GM12878 (cell line): ENCODE data around the gene SPDYE4. TPM values are rescaled to one million over a fixed set of nuclear protein-coding genes. Genes with fewer than 3 reads are reported as not detected.

Experiments
- ATAC-seq: fragments of 200-7000 bp; cut with Tn5 transposase; 3 replicates; pipeline ENCODE4 v1.9.1; 2020; ENCODE audit warnings: mild to moderate bottlenecking, moderate library complexity
- BruUV-seq: library from RNA; stranded (reverse); fragments of 400-500 nt; replicated peaks from 2 replicates; lab custom pipeline; 2021; lab: Mats Ljungman, UMichigan
- CTCF ChIA-PET: fragments of 300-600 bp; sonication (Branson Sonifier 250); formaldehyde crosslinking; extraction: SDS; loops from one replicate; lab custom pipeline; 2021; ENCODE audit warnings: inconsistent platforms; lab: Yijun Ruan, JAX
- POLR2A ChIA-PET: fragments of 350-600 bp; formaldehyde crosslinking; extraction: SDS; loops from one replicate; lab custom pipeline; 2021; ENCODE audit warnings: inconsistent platforms; lab: Charles Lee
- RAD21 ChIA-PET: fragments of 300-600 bp; sonication (Branson Sonifier 250); formaldehyde crosslinking; loops from one replicate; lab custom pipeline; 2023; ENCODE audit warnings: antibody characterized with exemption; ENCODE audit not compliant: unreplicated experiment; lab: Charles Lee
- SMC1A ChIA-PET: fragments of 300-600 bp; sonication (Branson Sonifier 250); formaldehyde crosslinking; loops from one replicate; lab custom pipeline; 2023; ENCODE audit not compliant: unreplicated experiment, uncharacterized antibody; lab: Charles Lee
- DNase-seq: peaks from one replicate; pipeline ENCODE4 v3.0.0-alpha.2; 2011; ENCODE audit warnings: low read depth, low spot score
- FAIRE-seq: peaks from 3 replicates; lab custom pipeline; 2011; peaks lifted over from hg19 to GRCh38; lab: Jason Lieb, UNC
- H2AFZ ChIP-seq: 2 replicates; pipeline ENCODE4 v1.6.0; 2011; ENCODE audit warnings: low read depth, low read length, control low read depth; ENCODE audit not compliant: control insufficient read depth
- H3K27ac ChIP-seq: 2 replicates; pipeline ENCODE4 v1.5.1; 2011; ENCODE audit warnings: control low read depth; ENCODE audit not compliant: control insufficient read depth, insufficient read depth
- H3K27me3 ChIP-seq, 2 experiments: replicated peaks in 1 of 2; 2 replicates each; pipeline versions ENCODE4 v1.6.0 to v1.6.1; 2011; ENCODE audit warnings: low read length in 1 of 2; ENCODE audit not compliant: control insufficient read depth in 2 of 2, insufficient read depth in 2 of 2
- H3K36me3 ChIP-seq, 2 experiments: 2 replicates each; pipeline ENCODE4 v1.5.1; 2011; ENCODE audit warnings: low read length in 1 of 2; ENCODE audit not compliant: control insufficient read depth in 2 of 2, insufficient read depth in 2 of 2
- H3K4me1 ChIP-seq: 2 replicates; pipeline ENCODE4 v1.6.1; 2011; ENCODE audit warnings: mild to moderate bottlenecking, low read length, moderate library complexity, mixed read lengths; ENCODE audit not compliant: control insufficient read depth, insufficient read depth
- H3K4me2 ChIP-seq: 2 replicates; pipeline ENCODE4 v1.6.0; 2011; ENCODE audit warnings: control low read depth; ENCODE audit not compliant: control insufficient read depth, insufficient read depth
- H3K4me3 ChIP-seq: fragments of 200-600 bp; sonication (generic); 2 replicates; pipeline ENCODE4 v1.5.1; 2016
- H3K79me2 ChIP-seq: 2 replicates; pipeline ENCODE4 v1.6.0; 2011; ENCODE audit warnings: low read length; ENCODE audit not compliant: control insufficient read depth, insufficient read depth
- H3K9ac ChIP-seq: 2 replicates; pipeline ENCODE4 v1.8.0; 2011; ENCODE audit warnings: low read length, control low read depth, mixed read lengths; ENCODE audit not compliant: control insufficient read depth, insufficient read depth
- H3K9me3 ChIP-seq: replicated peaks from 3 replicates; pipeline ENCODE4 v1.5.1; 2011; ENCODE audit warnings: mild to moderate bottlenecking, low read length; ENCODE audit not compliant: control insufficient read depth, insufficient read depth
- H4K20me1 ChIP-seq: 2 replicates; pipeline ENCODE4 v1.6.0; 2011; ENCODE audit not compliant: control insufficient read depth, insufficient read depth
- EGR1 ChIP-seq, 2 experiments: IDR thresholded peaks; 1 replicate in 1 of 2; 2 replicates in 1 of 2; pipeline ENCODE4 v1.6.1; 2011 to 2012; ENCODE audit warnings: low read depth in 2 of 2, low read length in 2 of 2, borderline replicate concordance in 1 of 2, mild to moderate bottlenecking in 1 of 2, moderate library complexity in 1 of 2
- MXI1 ChIP-seq: fragments of 150-350 bp; IDR thresholded peaks from 2 replicates; pipeline ENCODE4 v1.6.1; 2011; ENCODE audit warnings: low read depth, mild to moderate bottlenecking, inconsistent platforms, low read length, improper control_type of control experiment
- MYB ChIP-seq: fragments of 150-350 bp; IDR thresholded peaks from 2 replicates; pipeline ENCODE4 v1.6.1; 2014; ENCODE audit warnings: mild to moderate bottlenecking, low read depth, low read length, borderline replicate concordance
- PML ChIP-seq: IDR thresholded peaks from 2 replicates; pipeline ENCODE4 v1.6.1; 2012; ENCODE audit warnings: low read length, inconsistent platforms
- RAD51 ChIP-seq: fragments of 450-650 bp; IDR thresholded peaks from 2 replicates; pipeline ENCODE4 v1.6.1; 2016; ENCODE audit warnings: moderate library complexity, mild to moderate bottlenecking, inconsistent platforms
- RELA ChIP-seq: fragments of 450-650 bp; IDR thresholded peaks from 2 replicates; pipeline ENCODE4 v1.8.0; 2014; ENCODE audit warnings: borderline replicate concordance; ENCODE audit not compliant: partially characterized antibody
- SREBF2 ChIP-seq: IDR thresholded peaks from 2 replicates; pipeline ENCODE4 v1.6.1; 2012; ENCODE audit warnings: mild to moderate bottlenecking, low read length
- TBL1XR1 ChIP-seq: IDR thresholded peaks from 2 replicates; pipeline ENCODE4 v1.6.1; 2012; ENCODE audit warnings: low read depth, low read length, improper control_type of control experiment
- WGBS: methylation state at CpG from one replicate; pipeline ENCODE4 v1.1.6; 2016; ENCODE audit warnings: low lambda C conversion rate; ENCODE audit not compliant: insufficient replicate concordance, insufficient coverage; ENCODE audit errors: missing lambda C conversion rate; 5-methylcytosine and 5-hydroxymethylcytosine counted together
- in situ Hi-C: fragments of 300-500 bp; cut with MboI; formaldehyde crosslinking; loops from 9 replicates; pipeline ENCODE4 v1.14.3; 2018; ENCODE audit warnings: mixed read lengths
- intact Hi-C: fragments of 100-400 bp; cut with micrococcal nuclease; formaldehyde crosslinking; loops from one replicate; pipeline ENCODE4 v1.14.2; 2022; ENCODE audit not compliant: unreplicated experiment
- polyA plus RNA-seq, 11 experiments: library from polyadenylated mRNA; depleted of rRNA in 4 of 11; unstranded in 6 of 11; stranded (reverse) in 5 of 11; fragments of >200 nt; fragmentation: Nextera tagmentation in 4 of 11; fragmentation: Illumina TruSeq in 1 of 11; extraction: Ambion mirVana in 4 of 11; extraction: Trizol in 1 of 11; gene quantifications; 1 replicate in 1 of 11; 2 replicates in 10 of 11; pipeline versions ENCODE4 v1.2.1 to v1.2.3, GENCODE V29; 2011 to 2016; ENCODE audit warnings: inconsistent platforms in 2 of 11, missing spikeins in 2 of 11, low read depth in 1 of 11
- total RNA-seq, 4 experiments: library from RNA; depleted of rRNA in 3 of 4; stranded (reverse); fragments of >200 nt in 3 of 4; fragmentation: Illumina TruSeq in 1 of 4; extraction: Trizol in 1 of 4; gene quantifications; 2 replicates each; pipeline versions ENCODE4 v1.2.1 to v1.2.3, GENCODE V29; 2013 to 2021
- TF ChIP-seq, protein P1 (sequence below): fragments of 150-350 bp; IDR thresholded peaks from 2 replicates; pipeline ENCODE4 v1.6.1; 2016; ENCODE audit warnings: low read depth, low read length
- TF ChIP-seq, protein P2 (sequence below): IDR thresholded peaks from 2 replicates; pipeline ENCODE4 v1.6.1; 2012; ENCODE audit warnings: improper control_type of control experiment, low read depth, low read length; ENCODE audit not compliant: insufficient replicate concordance

SPDYE4 gene
- total and polyA plus RNA-seq, 10 of the 15 experiments (the other 5 are each of a cell fraction or from before 2014, with no cell fraction given) = 0.07 to 0.18 TPM; not detected in 8

DNA sequence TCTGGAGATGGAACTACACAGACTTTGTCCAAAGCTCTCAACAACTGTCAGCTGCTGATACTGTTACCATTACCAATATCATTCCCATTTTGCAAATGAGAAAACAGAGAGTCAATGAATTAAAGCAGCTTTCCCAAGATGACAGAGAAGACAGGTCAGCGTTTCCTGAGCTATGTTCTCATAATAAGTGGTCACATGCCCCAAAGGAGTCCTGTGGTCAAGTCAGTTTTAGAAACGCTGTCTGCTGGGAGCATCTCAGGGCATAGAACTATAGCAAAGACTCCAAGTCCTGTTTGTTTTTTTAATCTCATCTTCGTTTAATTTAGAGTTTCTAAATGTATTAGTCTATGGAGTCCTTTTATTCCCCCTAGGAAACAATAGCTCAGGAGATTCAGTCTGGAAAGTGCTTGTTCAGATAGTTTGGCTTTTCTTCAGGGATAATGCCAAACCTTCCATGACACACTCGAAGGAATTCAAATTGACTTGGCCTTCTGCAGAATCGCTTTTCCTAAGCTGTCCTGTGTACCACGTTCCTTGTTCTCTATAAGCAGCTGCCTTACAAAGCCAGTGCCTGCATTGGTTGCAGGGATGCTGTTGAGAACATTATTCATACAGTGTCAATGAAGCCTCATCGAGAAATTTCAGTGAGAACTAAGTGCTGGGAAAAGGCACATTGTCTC is 25.8 kb downstream of the SPDYE4 start:
- Histone ChIP-seq H3K9ac (no peak overlapping the region), H3K27ac (no peak overlapping the region), H3K4me3 (no peak overlapping the region), H3K27me3 (no peaks in the 10 kb centered on the region; a peak in 1 of 4 replicates), H3K79me2 (no peaks in the 10 kb centered on the region), H2AFZ (no peak overlapping the region), H3K36me3 (no peaks in the 10 kb centered on the region), H3K4me1 (no peaks in the 10 kb centered on the region), H3K9me3 (no peaks in the 10 kb centered on the region), H3K4me2 (no peak overlapping the region), H4K20me1 (no peaks in the 10 kb centered on the region)
- FAIRE-seq (no peak), DNase-seq (no peak), ATAC-seq (no peak)
- ChIA-PET CTCF (interaction anchor here (0.8 to 1.3 kb wide), 4 partner anchors 13 to 248 kb away, joined by 3 to 4 read pairs (median 3); no protein-coding TSS in a partner anchor), SMC1A (interaction anchor here (1.1 kb wide), 1 partner anchor 323 kb away, joined by 3 read pairs; no protein-coding TSS in a partner anchor), RAD21 (no interaction called here), POLR2A (no interaction called here)
- in situ Hi-C loops (no loop called here), intact Hi-C loops (no loop called here)
- BruUV-seq = no TSS peak
- TF ChIP-seq, protein P1, sequence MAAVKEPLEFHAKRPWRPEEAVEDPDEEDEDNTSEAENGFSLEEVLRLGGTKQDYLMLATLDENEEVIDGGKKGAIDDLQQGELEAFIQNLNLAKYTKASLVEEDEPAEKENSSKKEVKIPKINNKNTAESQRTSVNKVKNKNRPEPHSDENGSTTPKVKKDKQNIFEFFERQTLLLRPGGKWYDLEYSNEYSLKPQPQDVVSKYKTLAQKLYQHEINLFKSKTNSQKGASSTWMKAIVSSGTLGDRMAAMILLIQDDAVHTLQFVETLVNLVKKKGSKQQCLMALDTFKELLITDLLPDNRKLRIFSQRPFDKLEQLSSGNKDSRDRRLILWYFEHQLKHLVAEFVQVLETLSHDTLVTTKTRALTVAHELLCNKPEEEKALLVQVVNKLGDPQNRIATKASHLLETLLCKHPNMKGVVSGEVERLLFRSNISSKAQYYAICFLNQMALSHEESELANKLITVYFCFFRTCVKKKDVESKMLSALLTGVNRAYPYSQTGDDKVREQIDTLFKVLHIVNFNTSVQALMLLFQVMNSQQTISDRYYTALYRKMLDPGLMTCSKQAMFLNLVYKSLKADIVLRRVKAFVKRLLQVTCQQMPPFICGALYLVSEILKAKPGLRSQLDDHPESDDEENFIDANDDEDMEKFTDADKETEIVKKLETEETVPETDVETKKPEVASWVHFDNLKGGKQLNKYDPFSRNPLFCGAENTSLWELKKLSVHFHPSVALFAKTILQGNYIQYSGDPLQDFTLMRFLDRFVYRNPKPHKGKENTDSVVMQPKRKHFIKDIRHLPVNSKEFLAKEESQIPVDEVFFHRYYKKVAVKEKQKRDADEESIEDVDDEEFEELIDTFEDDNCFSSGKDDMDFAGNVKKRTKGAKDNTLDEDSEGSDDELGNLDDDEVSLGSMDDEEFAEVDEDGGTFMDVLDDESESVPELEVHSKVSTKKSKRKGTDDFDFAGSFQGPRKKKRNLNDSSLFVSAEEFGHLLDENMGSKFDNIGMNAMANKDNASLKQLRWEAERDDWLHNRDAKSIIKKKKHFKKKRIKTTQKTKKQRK = no peak
- TF ChIP-seq, protein P2, sequence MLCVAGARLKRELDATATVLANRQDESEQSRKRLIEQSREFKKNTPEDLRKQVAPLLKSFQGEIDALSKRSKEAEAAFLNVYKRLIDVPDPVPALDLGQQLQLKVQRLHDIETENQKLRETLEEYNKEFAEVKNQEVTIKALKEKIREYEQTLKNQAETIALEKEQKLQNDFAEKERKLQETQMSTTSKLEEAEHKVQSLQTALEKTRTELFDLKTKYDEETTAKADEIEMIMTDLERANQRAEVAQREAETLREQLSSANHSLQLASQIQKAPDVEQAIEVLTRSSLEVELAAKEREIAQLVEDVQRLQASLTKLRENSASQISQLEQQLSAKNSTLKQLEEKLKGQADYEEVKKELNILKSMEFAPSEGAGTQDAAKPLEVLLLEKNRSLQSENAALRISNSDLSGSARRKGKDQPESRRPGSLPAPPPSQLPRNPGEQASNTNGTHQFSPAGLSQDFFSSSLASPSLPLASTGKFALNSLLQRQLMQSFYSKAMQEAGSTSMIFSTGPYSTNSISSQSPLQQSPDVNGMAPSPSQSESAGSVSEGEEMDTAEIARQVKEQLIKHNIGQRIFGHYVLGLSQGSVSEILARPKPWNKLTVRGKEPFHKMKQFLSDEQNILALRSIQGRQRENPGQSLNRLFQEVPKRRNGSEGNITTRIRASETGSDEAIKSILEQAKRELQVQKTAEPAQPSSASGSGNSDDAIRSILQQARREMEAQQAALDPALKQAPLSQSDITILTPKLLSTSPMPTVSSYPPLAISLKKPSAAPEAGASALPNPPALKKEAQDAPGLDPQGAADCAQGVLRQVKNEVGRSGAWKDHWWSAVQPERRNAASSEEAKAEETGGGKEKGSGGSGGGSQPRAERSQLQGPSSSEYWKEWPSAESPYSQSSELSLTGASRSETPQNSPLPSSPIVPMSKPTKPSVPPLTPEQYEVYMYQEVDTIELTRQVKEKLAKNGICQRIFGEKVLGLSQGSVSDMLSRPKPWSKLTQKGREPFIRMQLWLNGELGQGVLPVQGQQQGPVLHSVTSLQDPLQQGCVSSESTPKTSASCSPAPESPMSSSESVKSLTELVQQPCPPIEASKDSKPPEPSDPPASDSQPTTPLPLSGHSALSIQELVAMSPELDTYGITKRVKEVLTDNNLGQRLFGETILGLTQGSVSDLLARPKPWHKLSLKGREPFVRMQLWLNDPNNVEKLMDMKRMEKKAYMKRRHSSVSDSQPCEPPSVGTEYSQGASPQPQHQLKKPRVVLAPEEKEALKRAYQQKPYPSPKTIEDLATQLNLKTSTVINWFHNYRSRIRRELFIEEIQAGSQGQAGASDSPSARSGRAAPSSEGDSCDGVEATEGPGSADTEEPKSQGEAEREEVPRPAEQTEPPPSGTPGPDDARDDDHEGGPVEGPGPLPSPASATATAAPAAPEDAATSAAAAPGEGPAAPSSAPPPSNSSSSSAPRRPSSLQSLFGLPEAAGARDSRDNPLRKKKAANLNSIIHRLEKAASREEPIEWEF = no peak
- TF ChIP-seq RAD51 = no peak
- TF ChIP-seq EGR1 (IDR thresholded peaks at IDR 0.05; ENCODE audit: borderline replicate concordance in 1 of 2, low read depth in 2 of 2, low read length in 2 of 2) = no peak
- no peak for TF ChIP-seq SREBF2
- TF ChIP-seq TBL1XR1 = no peak
- no peak for TF ChIP-seq MXI1
- TF ChIP-seq RELA = no peak
- TF ChIP-seq PML = no peak
- TF ChIP-seq MYB = no peak
- TF ChIP-seq, all 136 proteins: peak for 0
- WGBS = 14% methylated on average over 7 of the region's 7 CpGs
